ENCODE measurements around the gene EIF2A. TPM values are rescaled to one million over a fixed set of nuclear protein-coding genes. Genes with fewer than 3 reads are reported as not detected.
A peak's percentile ranks its signal among the peaks of the same experiment; 100 is the strongest.
"Not testable (repeated sequence)": the region's sequence is repeated elsewhere in the genome, so short reads cannot be mapped to it uniquely, and the experiment has no call there.

EIF2A gene
- polyA plus RNA-seq, 1 of the 3 experiments (the other 2 are of a cell fraction), result 67.0 TPM

GRCh38 chr3:150546226-150547044 is at the start of gene EIF2A, which contains the start of gene SERP1 (continued):
- TF ChIP-seq, protein P1, sequence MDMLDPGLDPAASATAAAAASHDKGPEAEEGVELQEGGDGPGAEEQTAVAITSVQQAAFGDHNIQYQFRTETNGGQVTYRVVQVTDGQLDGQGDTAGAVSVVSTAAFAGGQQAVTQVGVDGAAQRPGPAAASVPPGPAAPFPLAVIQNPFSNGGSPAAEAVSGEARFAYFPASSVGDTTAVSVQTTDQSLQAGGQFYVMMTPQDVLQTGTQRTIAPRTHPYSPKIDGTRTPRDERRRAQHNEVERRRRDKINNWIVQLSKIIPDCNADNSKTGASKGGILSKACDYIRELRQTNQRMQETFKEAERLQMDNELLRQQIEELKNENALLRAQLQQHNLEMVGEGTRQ (IDR thresholded peaks at IDR 0.05; ENCODE audit: borderline replicate concordance, low read depth, low read length), result no peak
- TF ChIP-seq EP300 (IDR thresholded peaks at IDR 0.05; ENCODE audit: borderline replicate concordance in 1 of 2, low read depth in 1 of 2, low read length in 1 of 2) (peak in 1 of 2 experiments; percentile 12; a peak in 2 of 4 replicates), POLR2AphosphoS5 (IDR thresholded peaks at IDR 0.05; ENCODE audit: low read depth, low read length) (peak; percentile 92), CTCF (IDR thresholded peaks at IDR 0.05) (no peak)
- TF ChIP-seq, protein P2, sequence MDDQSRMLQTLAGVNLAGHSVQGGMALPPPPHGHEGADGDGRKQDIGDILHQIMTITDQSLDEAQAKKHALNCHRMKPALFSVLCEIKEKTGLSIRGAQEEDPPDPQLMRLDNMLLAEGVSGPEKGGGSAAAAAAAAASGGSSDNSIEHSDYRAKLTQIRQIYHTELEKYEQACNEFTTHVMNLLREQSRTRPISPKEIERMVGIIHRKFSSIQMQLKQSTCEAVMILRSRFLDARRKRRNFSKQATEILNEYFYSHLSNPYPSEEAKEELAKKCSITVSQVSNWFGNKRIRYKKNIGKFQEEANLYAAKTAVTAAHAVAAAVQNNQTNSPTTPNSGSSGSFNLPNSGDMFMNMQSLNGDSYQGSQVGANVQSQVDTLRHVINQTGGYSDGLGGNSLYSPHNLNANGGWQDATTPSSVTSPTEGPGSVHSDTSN (IDR thresholded peaks at IDR 0.05), result no peak; the same call in 1 of the 2 replicates

- Histone ChIP-seq H3K79me2 (ENCODE audit: insufficient read depth) (no peaks in the 10 kb centered on the region), H3K9me3 (no peaks in the 10 kb centered on the region), H3K4me2 (no peak overlapping the region), H4K20me1 (ENCODE audit: insufficient read depth) (no peaks in the 10 kb centered on the region), H3K27me3 (ENCODE audit: insufficient read depth) (no peaks in the 10 kb centered on the region), H3K36me3 (replicated peaks in 1 of 2; ENCODE audit: control insufficient read depth in 1 of 2, insufficient read depth in 2 of 2, low read length in 1 of 2) (no peaks in the 10 kb centered on the region), H3F3A (replicated peaks; ENCODE audit: insufficient read depth) (peaks cover 5% of the 10 kb centered on the region), H3K4me1 (ENCODE audit: control insufficient read depth in 1 of 2, insufficient read depth in 2 of 2, low read depth in 1 of 2, low read length in 1 of 2) (peaks cover 0 to 6% of the 10 kb centered on the region in 2 experiments; a peak in 1 of 4 replicates), H3K4me3 (ENCODE audit: low read depth in 2 of 2, low read length in 1 of 2) (no peak overlapping the region), H3K9me2 (no peaks in the 10 kb centered on the region), H3K27ac (ENCODE audit: low read depth in 2 of 2, low read length in 1 of 2) (peak overlapping the region in 1 of 2 experiments; percentile 25; a peak in 2 of 4 replicates), H2AFZ (ENCODE audit: low read depth) (no peak overlapping the region), H3K9ac (no peak overlapping the region)
- WGBS (ENCODE audit: low lambda C conversion rate), result 4% methylated on average over 2 of the region's 2 CpGs
- POLR2A ChIA-PET, result no interaction called here
- DNase-seq, result no peak
- CTCF ChIA-PET, result no interaction called here
- TF ChIP-seq CHD2 (IDR thresholded peaks at IDR 0.05; ENCODE audit: low read length, partially characterized antibody) (no peak), SIN3A (IDR thresholded peaks at IDR 0.05; ENCODE audit: borderline replicate concordance, low read depth, low read length) (no peak), FOXJ3 (CRISPR knock-in tag; IDR thresholded peaks at IDR 0.05) (no peak), TCF12 (IDR thresholded peaks at IDR 0.05) (peak; percentile 51; the same call in 1 of the 2 replicates), CTCF (IDR thresholded peaks at IDR 0.05) (no peak), FOSL2 (IDR thresholded peaks at IDR 0.05; ENCODE audit: borderline replicate concordance, low read depth) (peak; percentile 76; the same call in 1 of the 2 replicates), TAF1 (IDR thresholded peaks at IDR 0.05; ENCODE audit: borderline replicate concordance, low read depth, low read length) (no peak), JUND (IDR thresholded peaks at IDR 0.05) (peak; percentile 78), GATA2 (CRISPR knock-in tag; IDR thresholded peaks at IDR 0.05) (no peak)
- TF ChIP-seq, protein P2 (IDR thresholded peaks at IDR 0.05), result peak; percentile 78
Measured at GRCh38 chr3:150497956-150498355, 48.6 kb upstream of the EIF2A start.

DNA sequence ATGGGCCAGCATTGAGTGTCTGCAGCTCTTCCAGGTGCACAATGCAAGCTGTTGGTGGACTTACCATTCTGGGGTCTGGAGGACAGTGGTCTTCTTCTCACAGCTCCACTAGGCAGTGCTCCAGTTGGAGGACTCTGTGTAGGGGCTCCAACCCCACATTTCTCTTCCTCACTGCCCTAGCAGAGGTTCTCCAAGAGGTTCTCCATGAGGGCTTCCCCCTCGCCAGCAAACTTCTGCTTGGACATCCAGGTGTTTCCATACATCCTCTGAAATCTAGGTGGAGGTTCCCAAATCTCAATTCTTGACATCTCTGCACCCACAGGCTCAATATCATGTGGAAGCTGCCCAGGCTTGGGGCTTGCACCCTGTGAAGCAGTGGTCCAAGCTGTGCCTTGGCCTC is 45.6 kb upstream of the EIF2A start:
- DNase-seq; H3K9me2 ChIP-seq; POLR2A ChIA-PET; H3K4me3 ChIP-seq (ENCODE audit: low read depth in 2 of 2, low read length in 1 of 2); H2AFZ ChIP-seq (ENCODE audit: low read depth); H4K20me1 ChIP-seq (ENCODE audit: insufficient read depth); H3K4me1 ChIP-seq (ENCODE audit: control insufficient read depth in 1 of 2, insufficient read depth in 2 of 2, low read depth in 1 of 2, low read length in 1 of 2); H3K79me2 ChIP-seq (ENCODE audit: insufficient read depth); H3K9ac ChIP-seq; H3K4me2 ChIP-seq; H3K36me3 ChIP-seq (replicated peaks in 1 of 2; ENCODE audit: control insufficient read depth in 1 of 2, insufficient read depth in 2 of 2, low read length in 1 of 2); H3K27ac ChIP-seq (ENCODE audit: low read depth in 2 of 2, low read length in 1 of 2); H3K9me3 ChIP-seq; H3K27me3 ChIP-seq (ENCODE audit: insufficient read depth); H3F3A ChIP-seq (replicated peaks; ENCODE audit: insufficient read depth): not testable (repeated sequence)
- 50% methylated on average over 1 of the region's 1 CpG for WGBS (ENCODE audit: low lambda C conversion rate)
- CTCF ChIA-PET, result interaction anchor here (1.1 kb wide), 1 partner anchor 9 kb away, joined by 3 read pairs; no protein-coding TSS in a partner anchor

Measured in SK-N-SH (cell line).